Renal cortex interstitium (tissue), 15 donors: Measurements from ENCODE around the gene TAS2R1. TPM values are rescaled to one million over a fixed set of nuclear protein-coding genes. Genes with fewer than 3 reads are reported as not detected.

ENCODE experiments used
- DNase-seq, 11 donors: peaks; one replicate each; pipeline ENCODE4 v3.0.0-alpha.2; 2013; ENCODE audit warnings: low read depth in 9 of 11, low spot score in 4 of 11; ENCODE audit errors: extremely low read depth in 1 of 11
- long read RNA-seq, 16 experiments: transcript quantifications; one replicate each; lab custom pipeline, GENCODE V29; 2026
- polyA plus RNA-seq, 3 donors: library from polyadenylated mRNA; unstranded; fragments of 120-200 nt; gene quantifications; one replicate each; pipeline ENCODE4 v1.2.1, GENCODE V29; 2013; ENCODE audit not compliant: insufficient read length in 3 of 3

The TAS2R1 gene, protein sequence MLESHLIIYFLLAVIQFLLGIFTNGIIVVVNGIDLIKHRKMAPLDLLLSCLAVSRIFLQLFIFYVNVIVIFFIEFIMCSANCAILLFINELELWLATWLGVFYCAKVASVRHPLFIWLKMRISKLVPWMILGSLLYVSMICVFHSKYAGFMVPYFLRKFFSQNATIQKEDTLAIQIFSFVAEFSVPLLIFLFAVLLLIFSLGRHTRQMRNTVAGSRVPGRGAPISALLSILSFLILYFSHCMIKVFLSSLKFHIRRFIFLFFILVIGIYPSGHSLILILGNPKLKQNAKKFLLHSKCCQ
- under 1 TPM in 2 of 3 donors, not detected in 1; 0.10 to 0.30 TPM for polyA plus RNA-seq
- long read RNA-seq, donor 1 = 0 reads
- long read RNA-seq, donor 2 = 0 reads
- long read RNA-seq, donor 3 = 0 reads
- long read RNA-seq, donor 4 = 0 reads
- long read RNA-seq, donor 5 = 0 reads
- long read RNA-seq, donor 6 = 0 reads
- long read RNA-seq, donor 7 = 0 reads
- long read RNA-seq, donor 8 = 0 reads
- long read RNA-seq, donor 9 = 0 reads
- long read RNA-seq, donor 10 = 0 reads
- long read RNA-seq, donor 11 = 0 reads
- long read RNA-seq, donor 12 = 0 reads
- long read RNA-seq, donor 13 = 0 reads
- long read RNA-seq, donor 14 = 0 reads
- long read RNA-seq, donor 15 = 0 reads
- long read RNA-seq, donor 16 = 0 reads

- no peak for DNase-seq
Measured at GRCh38 chr5:9630251-9630650, at the start of gene TAS2R1. Gene TAS2R1 (minus strand): TSS chr5:9630351. CDS start chr5:9630032, 319 bp downstream.

GRCh38 chr5:9670371-9670770 is 40.2 kb upstream of the TAS2R1 start:
- DNase-seq = no peak

- no peak for DNase-seq
Measured at GRCh38 chr5:9667906-9668305, 37.8 kb upstream of the TAS2R1 start.

DNA sequence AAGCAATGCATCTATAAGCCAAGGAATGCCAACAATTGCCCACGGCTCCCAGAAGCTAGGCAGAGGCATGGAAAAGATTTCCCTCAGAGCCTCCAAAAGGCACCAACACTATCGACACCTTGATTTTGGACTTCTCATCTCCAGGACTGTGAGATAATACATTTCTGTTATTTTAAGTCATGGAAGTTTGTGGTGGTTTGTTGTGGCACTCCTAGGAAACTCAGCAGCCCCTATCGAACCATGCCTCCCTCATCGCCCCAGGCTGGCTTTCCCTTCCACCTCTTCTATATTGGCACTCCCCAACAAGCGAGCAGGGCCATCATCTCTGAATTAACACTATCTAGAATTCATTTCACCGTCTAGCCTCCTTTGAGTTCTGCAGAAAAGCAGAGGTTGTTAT is 33.7 kb upstream of the TAS2R1 start:
- no peak for DNase-seq

- DNase-seq = no peak
Measured at GRCh38 chr5:9661316-9662015, 31.3 kb upstream of the TAS2R1 start.

DNA sequence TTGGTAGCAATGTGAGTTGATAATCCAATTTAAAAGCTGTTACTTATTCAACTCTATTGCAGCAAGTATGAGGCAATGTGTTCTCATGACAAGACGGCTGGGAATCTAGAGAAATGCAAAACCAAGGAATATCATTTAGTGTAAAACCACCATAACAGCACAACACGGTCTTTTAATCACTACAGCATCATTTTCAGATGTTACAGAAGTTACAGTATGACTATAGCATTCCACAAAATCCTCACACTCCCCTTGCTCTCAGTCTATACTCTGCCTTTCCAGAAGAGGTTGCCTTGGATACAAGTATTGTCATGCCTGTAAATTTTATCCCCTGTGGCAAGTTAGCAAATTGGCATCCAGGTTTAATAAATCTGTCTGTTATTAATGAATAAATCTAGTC is 28.6 kb upstream of the TAS2R1 start:
- DNase-seq = no peak

DNA sequence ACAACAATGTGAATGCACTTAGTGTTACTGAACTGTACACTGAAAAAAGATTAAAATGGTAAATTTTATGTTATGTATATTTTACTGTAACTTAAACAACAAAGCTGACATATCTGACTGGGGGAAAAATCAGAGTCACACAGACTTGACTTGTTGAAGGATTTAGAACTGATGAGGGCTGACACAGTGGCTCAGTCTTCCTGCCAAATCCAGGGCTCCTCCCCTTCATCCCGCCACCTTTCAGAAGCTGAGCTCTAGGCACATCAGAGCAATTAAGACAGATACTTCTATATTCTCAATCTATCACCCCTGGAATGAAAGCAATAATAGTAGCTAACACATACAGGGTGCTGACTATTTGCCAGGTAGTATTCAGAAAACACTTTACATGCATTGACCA is 27.7 kb upstream of the TAS2R1 start:
- DNase-seq = no peak

DNA sequence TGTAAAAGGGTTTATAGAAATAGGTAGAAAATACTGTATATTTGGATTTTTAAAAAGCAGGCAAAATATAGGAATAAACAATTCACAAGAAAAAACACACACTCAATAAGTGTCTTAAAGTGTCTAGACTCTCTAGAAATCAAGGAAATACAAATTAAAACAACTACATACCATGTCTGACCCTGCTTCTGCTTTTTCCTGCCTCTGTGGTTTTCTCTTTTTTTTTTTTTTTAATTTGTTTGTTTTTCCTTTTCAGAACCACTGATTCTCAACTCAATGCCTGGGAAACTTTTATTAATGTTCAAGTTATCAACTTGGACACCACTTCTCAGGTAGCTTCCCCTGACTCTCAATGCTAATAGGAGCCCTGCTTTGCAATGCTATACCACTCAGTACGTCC is 25.5 kb upstream of the TAS2R1 start:
- no peak for DNase-seq

DNA sequence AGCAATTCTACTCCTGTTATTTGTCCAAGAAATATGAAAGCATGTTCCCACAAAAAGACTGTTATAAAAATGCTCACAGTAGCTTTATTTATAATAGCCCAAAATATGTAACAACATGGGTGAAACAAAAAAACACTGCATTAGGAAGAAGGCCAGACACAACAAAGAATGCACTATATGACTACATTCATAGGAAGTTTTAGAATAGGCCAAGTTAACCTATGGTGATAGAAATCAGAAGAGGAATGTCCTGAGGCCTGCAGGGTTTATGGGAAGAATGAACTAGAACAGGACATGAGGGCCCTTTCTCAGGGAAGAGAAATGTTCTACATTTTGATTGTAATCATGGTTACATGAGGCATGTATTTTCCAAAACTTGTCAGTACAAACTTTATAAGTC is 24.7 kb upstream of the TAS2R1 start:
- no peak for DNase-seq

GRCh38 chr5:9653811-9654210 is 23.7 kb upstream of the TAS2R1 start:
- peak in 2 of 11 donors; percentile 12 to 24 for DNase-seq

DNA sequence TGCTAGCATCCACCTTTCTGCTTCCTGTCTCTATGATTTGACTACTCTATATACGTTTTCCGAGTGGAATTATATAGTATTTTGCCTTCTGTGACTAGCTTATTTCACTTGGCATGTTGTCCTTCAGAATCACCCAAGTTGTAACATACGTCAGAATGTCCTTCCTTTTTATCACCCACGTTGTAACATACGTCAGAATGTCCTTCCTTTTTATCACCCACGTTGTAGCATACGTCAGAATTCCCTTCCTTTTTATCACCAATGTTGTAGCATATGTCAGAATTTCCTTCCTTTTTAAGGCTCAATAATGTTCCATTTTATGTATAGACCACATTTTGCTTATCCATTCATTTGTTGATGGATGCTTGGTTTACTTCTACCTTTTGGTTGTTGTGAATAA is 22.9 kb upstream of the TAS2R1 start:
- DNase-seq = no peak

- DNase-seq = no peak
Measured at GRCh38 chr5:9652295-9652694, 22.1 kb upstream of the TAS2R1 start.

DNA sequence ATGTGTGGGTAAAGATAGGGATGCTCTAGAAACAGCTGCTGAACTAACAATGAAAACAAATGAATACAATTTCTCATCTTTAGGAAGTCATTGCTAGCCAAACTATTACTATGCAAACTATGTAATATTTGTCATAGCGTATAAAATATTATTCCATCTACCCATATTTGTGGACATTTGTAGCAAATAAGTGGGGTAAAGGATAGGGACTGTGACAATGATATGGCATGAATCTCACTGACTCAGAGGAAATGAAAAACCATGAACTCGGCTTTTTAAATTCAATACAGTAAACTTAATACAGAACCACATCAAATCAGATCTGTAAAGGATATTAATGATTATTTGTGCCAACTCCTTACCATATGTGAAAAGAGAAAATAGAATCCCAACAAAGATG is 16.7 kb upstream of the TAS2R1 start:
- no peak for DNase-seq

- no peak for DNase-seq
Measured at GRCh38 chr5:9644630-9645029, 14.5 kb upstream of the TAS2R1 start.

DNA sequence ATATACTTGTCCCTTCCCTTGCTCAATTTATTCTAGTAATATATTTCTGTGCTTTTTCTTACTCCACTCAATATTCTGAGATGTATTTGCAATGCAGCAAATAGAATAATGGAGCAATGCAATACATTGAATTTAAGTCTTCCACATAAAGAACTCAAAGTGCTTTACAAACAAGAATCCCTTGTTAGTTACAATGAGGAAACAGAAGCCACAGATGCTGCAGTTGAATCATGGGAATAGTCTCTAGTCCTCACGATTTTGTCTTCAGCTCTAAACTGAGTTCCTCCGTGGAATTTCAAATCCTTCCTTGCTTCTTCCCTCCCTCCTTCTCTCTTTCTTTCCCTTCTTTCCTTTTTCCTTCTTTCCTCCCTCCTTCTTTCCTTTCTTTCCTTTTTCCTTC is 12.5 kb upstream of the TAS2R1 start:
- DNase-seq = no peak

- no peak for DNase-seq
Measured at GRCh38 chr5:9641806-9642355, 11.7 kb upstream of the TAS2R1 start.

- DNase-seq = no peak
Measured at GRCh38 chr5:9632495-9632894, 2.3 kb upstream of the TAS2R1 start.

DNA sequence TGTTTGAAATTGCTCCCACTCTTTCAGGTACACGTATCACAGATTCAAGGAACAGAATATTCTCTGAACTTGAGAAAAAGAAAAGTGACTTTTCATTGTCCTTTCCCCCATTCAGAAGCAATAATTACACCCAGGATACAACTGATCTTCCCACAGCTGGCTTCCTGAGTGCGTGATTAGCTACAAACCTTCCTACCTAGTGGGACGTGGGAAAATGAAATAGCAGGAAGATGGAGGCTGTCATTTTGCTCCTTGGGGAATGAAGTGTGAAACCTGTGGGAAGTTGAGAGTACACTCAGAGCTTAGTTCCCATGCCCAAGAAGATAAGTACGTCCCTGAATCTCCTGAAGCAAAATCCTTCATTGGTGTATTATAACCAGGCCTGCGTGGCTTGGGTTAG is 2.6 kb downstream of the TAS2R1 start:
- DNase-seq = no peak

GRCh38 chr5:9626955-9627354 is 3.2 kb downstream of the TAS2R1 start:
- DNase-seq = no peak

- DNase-seq = no peak
Measured at GRCh38 chr5:9625731-9626130, 4.4 kb downstream of the TAS2R1 start.
